Effector memory CD8-positive, alpha-beta T cell (primary cell): ENCODE measurements around the gene LRP1B.

ENCODE experiments used
- ATAC-seq: fragments of 150-1000 bp; cut with Tn5 transposase; replicated peaks from 2 replicates; pipeline ENCODE4 v1.10.0; 2021; ENCODE audit warnings: mild to moderate bottlenecking, moderate library complexity
- DNase-seq, 3 experiments: peaks; one replicate each; pipeline ENCODE4 v3.0.0; 2021
- H3K27ac Mint-ChIP-seq, 2 donors: one replicate each; pipeline ENCODE4 v1.8.0; 2022; ENCODE audit warnings: mild to moderate bottlenecking in 2 of 2, mixed read lengths in 2 of 2, moderate library complexity in 2 of 2
- H3K27me3 Mint-ChIP-seq, 2 donors: one replicate each; pipeline ENCODE4 v1.8.0; 2022; ENCODE audit warnings: mixed read lengths in 2 of 2
- H3K36me3 Mint-ChIP-seq: one replicate; pipeline ENCODE4 v1.8.0; 2022; ENCODE audit warnings: mild to moderate bottlenecking, moderate library complexity, mixed read lengths; ENCODE audit not compliant: insufficient read depth
- H3K4me1 Mint-ChIP-seq, 2 donors: one replicate each; pipeline ENCODE4 v1.8.0; 2022; ENCODE audit warnings: low read depth in 2 of 2, mixed read lengths in 2 of 2
- H3K4me3 Mint-ChIP-seq, 2 donors: one replicate each; pipeline ENCODE4 v1.8.0; 2022; ENCODE audit warnings: mild to moderate bottlenecking in 2 of 2, mixed read lengths in 2 of 2, moderate library complexity in 2 of 2
- H3K9me3 Mint-ChIP-seq, 2 donors: one replicate each; pipeline ENCODE4 v1.8.0; 2022; ENCODE audit warnings: mixed read lengths in 2 of 2

The LRP1B gene

GRCh38 chr2:141493936-141494335 is 636.9 kb downstream of the LRP1B start:
- H3K27me3 Mint-ChIP-seq = no peaks in the 10 kb centered on the region
- no peak overlapping the region for H3K4me3 Mint-ChIP-seq
- H3K36me3 Mint-ChIP-seq = peaks cover 3% of the 10 kb centered on the region
- peaks cover 0 to 5% of the 10 kb centered on the region in 2 donors for H3K9me3 Mint-ChIP-seq
- no peak for DNase-seq
- H3K27ac Mint-ChIP-seq = no peak overlapping the region
- no peak for ATAC-seq
- H3K4me1 Mint-ChIP-seq = no peaks in the 10 kb centered on the region

GRCh38 chr2:141492816-141493215 is 638.0 kb downstream of the LRP1B start:
- no peak overlapping the region for H3K4me3 Mint-ChIP-seq

GRCh38 chr2:141490886-141491285 is 639.9 kb downstream of the LRP1B start:
- Mint-ChIP-seq H3K4me3 (no peak overlapping the region), H3K27ac (no peak overlapping the region), H3K9me3 (peaks cover 5 to 15% of the 10 kb centered on the region in 2 donors), H3K27me3 (no peaks in the 10 kb centered on the region), H3K36me3 (no peaks in the 10 kb centered on the region), H3K4me1 (no peaks in the 10 kb centered on the region)
- ATAC-seq (no peak), DNase-seq (no peak)

More at GRCh38 chr2:141492816-141493215, 638.0 kb downstream of the LRP1B start:
- H3K4me1 Mint-ChIP-seq = no peaks in the 10 kb centered on the region
- no peak overlapping the region for H3K27ac Mint-ChIP-seq
- peaks cover under 1 to 5% of the 10 kb centered on the region in 2 donors for H3K9me3 Mint-ChIP-seq
- DNase-seq = no peak
- no peak for ATAC-seq
- H3K36me3 Mint-ChIP-seq = no peaks in the 10 kb centered on the region
- no peaks in the 10 kb centered on the region for H3K27me3 Mint-ChIP-seq

- Mint-ChIP-seq H3K9me3 (peaks cover 3 to 13% of the 10 kb centered on the region in 2 donors), H3K36me3 (no peaks in the 10 kb centered on the region), H3K27ac (no peak overlapping the region), H3K27me3 (no peaks in the 10 kb centered on the region), H3K4me1 (no peaks in the 10 kb centered on the region), H3K4me3 (no peak overlapping the region)
- no peak for ATAC-seq
- DNase-seq = no peak
Observed at GRCh38 chr2:141482697-141483096, 648.1 kb downstream of the LRP1B start.

GRCh38 chr2:141475801-141476200 is 655.0 kb downstream of the LRP1B start:
- no peak overlapping the region for H3K4me3 Mint-ChIP-seq
- peaks cover 0 to 8% of the 10 kb centered on the region in 2 donors for H3K9me3 Mint-ChIP-seq
- ATAC-seq (no peak), DNase-seq (no peak)
- no peaks in the 10 kb centered on the region for H3K4me1 Mint-ChIP-seq
- no peak overlapping the region for H3K27ac Mint-ChIP-seq
- no peaks in the 10 kb centered on the region for H3K27me3 Mint-ChIP-seq
- no peaks in the 10 kb centered on the region for H3K36me3 Mint-ChIP-seq

- Mint-ChIP-seq H3K36me3 (no peaks in the 10 kb centered on the region), H3K27me3 (no peaks in the 10 kb centered on the region), H3K27ac (no peak overlapping the region), H3K4me3 (no peak overlapping the region), H3K4me1 (no peaks in the 10 kb centered on the region), H3K9me3 (peaks cover 0 to 7% of the 10 kb centered on the region in 2 donors)
- DNase-seq (no peak), ATAC-seq (no peak)
Observed at GRCh38 chr2:141468761-141469160, 662.1 kb downstream of the LRP1B start.

GRCh38 chr2:141467331-141467730 is 663.5 kb downstream of the LRP1B start:
- ATAC-seq = no peak
- Mint-ChIP-seq H3K4me1 (no peaks in the 10 kb centered on the region), H3K27me3 (no peaks in the 10 kb centered on the region), H3K27ac (no peak overlapping the region), H3K36me3 (no peaks in the 10 kb centered on the region), H3K4me3 (no peak overlapping the region), H3K9me3 (peaks cover 0 to 7% of the 10 kb centered on the region in 2 donors)
- DNase-seq = no peak

GRCh38 chr2:141464995-141465394 is 665.8 kb downstream of the LRP1B start:
- Mint-ChIP-seq H3K36me3 (no peaks in the 10 kb centered on the region), H3K4me3 (no peak overlapping the region), H3K27ac (no peak overlapping the region), H3K9me3 (peaks cover 6 to 7% of the 10 kb centered on the region in 2 donors), H3K27me3 (no peaks in the 10 kb centered on the region), H3K4me1 (no peaks in the 10 kb centered on the region)
- DNase-seq (no peak), ATAC-seq (no peak)

GRCh38 chr2:141458351-141458750 is 672.5 kb downstream of the LRP1B start:
- no peak overlapping the region for H3K4me3 Mint-ChIP-seq
- H3K36me3 Mint-ChIP-seq = no peaks in the 10 kb centered on the region

GRCh38 chr2:141455877-141456276 is 674.9 kb downstream of the LRP1B start:
- no peak for ATAC-seq
- Mint-ChIP-seq H3K36me3 (no peaks in the 10 kb centered on the region), H3K4me1 (no peaks in the 10 kb centered on the region), H3K4me3 (no peak overlapping the region), H3K27ac (no peak overlapping the region), H3K9me3 (peaks cover 12 to 14% of the 10 kb centered on the region in 2 donors), H3K27me3 (no peaks in the 10 kb centered on the region)
- no peak for DNase-seq

More at GRCh38 chr2:141458351-141458750, 672.5 kb downstream of the LRP1B start:
- Mint-ChIP-seq H3K27ac (no peak overlapping the region), H3K27me3 (no peaks in the 10 kb centered on the region), H3K4me1 (no peaks in the 10 kb centered on the region), H3K9me3 (peaks cover 14 to 18% of the 10 kb centered on the region in 2 donors)
- ATAC-seq = no peak
- DNase-seq = no peak

- H3K9me3 Mint-ChIP-seq = peaks cover 10 to 11% of the 10 kb centered on the region in 2 donors
- no peaks in the 10 kb centered on the region for H3K27me3 Mint-ChIP-seq
- no peak overlapping the region for H3K27ac Mint-ChIP-seq
- no peaks in the 10 kb centered on the region for H3K4me1 Mint-ChIP-seq
- no peak for ATAC-seq
- no peak for DNase-seq
- H3K36me3 Mint-ChIP-seq = no peaks in the 10 kb centered on the region
- H3K4me3 Mint-ChIP-seq = no peak overlapping the region
Observed at GRCh38 chr2:141455211-141455826, 675.5 kb downstream of the LRP1B start.

GRCh38 chr2:141440072-141440635 is 690.7 kb downstream of the LRP1B start:
- no peaks in the 10 kb centered on the region for H3K4me1 Mint-ChIP-seq
- no peak for ATAC-seq
- no peak overlapping the region for H3K27ac Mint-ChIP-seq

GRCh38 chr2:141439524-141439923 is 691.3 kb downstream of the LRP1B start:
- Mint-ChIP-seq H3K27me3 (no peaks in the 10 kb centered on the region), H3K4me1 (no peaks in the 10 kb centered on the region), H3K36me3 (peaks cover 2% of the 10 kb centered on the region), H3K4me3 (no peak overlapping the region), H3K9me3 (peaks cover 6 to 24% of the 10 kb centered on the region in 2 donors), H3K27ac (no peak overlapping the region)
- ATAC-seq (no peak), DNase-seq (no peak)

More at GRCh38 chr2:141440072-141440635, 690.7 kb downstream of the LRP1B start:
- peaks cover 7 to 19% of the 10 kb centered on the region in 2 donors for H3K9me3 Mint-ChIP-seq
- H3K27me3 Mint-ChIP-seq = no peaks in the 10 kb centered on the region
- H3K36me3 Mint-ChIP-seq = peaks cover 2% of the 10 kb centered on the region
- DNase-seq = no peak
- no peak overlapping the region for H3K4me3 Mint-ChIP-seq

- ATAC-seq (no peak), DNase-seq (no peak)
- no peaks in the 10 kb centered on the region for H3K4me1 Mint-ChIP-seq
- H3K4me3 Mint-ChIP-seq = no peak overlapping the region
- H3K27ac Mint-ChIP-seq = no peak overlapping the region
- H3K36me3 Mint-ChIP-seq = peaks cover under 1% of the 10 kb centered on the region
- peaks cover 8 to 25% of the 10 kb centered on the region in 2 donors for H3K9me3 Mint-ChIP-seq
- H3K27me3 Mint-ChIP-seq = no peaks in the 10 kb centered on the region
Observed at GRCh38 chr2:141438536-141438935, 692.3 kb downstream of the LRP1B start.
